ENCODE measurements around the gene NAB1.

NAB1 gene

DNA sequence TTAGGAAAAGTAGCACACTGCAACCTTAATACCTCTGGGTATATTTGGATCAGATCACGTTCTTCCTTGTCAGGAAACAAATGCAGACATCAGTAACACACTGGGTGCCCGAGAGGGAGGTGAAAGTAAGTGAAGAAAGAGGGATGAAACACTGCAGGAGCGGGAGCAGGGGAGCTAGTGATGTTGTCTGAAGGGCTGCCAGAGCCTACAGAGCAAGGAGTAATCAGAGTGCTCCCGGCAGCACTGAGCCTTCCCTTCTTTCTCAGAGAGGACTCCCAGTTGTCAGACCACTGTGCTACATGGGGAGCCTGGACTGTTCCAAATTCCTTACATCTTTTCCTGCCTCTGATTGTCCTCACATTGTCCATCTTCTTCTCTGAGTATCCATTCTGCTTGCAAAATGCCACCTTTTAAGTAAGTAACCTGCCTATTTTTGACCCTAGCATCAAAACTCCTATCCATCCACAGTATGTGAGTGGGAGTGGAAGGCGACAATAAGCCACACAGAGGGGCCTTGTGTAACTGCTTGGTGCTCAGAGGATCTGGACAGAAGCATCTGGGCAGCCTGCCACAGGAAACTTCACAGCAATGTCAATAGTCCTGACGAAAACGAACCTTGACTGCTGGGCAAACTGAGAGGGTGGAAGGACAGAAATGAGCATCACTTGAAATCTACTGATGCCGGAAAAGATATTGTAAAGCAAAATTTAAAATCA is 10.8 kb upstream of the NAB1 start:
- DNase-seq (ENCODE audit: low read depth) = no peak

DNA sequence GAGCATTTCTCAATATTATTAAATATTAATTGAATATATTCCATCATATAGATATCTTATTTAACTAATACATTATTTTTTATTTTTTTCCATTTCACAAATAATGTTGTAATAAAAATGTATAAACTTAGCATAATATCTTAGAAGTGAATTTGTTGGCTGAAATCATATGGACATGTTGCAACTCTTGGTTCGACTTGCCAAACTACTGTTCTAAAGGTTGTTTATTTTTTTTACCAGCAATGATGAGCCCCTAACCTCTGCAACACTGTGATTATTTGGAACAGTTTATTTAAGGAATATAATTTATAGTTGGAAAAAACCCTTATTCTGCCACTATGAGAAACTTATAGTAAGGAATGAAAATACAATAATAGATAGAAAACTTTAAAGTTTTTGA is 8.8 kb upstream of the NAB1 start:
- no peak for DNase-seq (ENCODE audit: low read depth)

- no peak for DNase-seq (ENCODE audit: low read depth)
Observed at GRCh38 chr2:190641469-190641868, 7.4 kb upstream of the NAB1 start.

DNA sequence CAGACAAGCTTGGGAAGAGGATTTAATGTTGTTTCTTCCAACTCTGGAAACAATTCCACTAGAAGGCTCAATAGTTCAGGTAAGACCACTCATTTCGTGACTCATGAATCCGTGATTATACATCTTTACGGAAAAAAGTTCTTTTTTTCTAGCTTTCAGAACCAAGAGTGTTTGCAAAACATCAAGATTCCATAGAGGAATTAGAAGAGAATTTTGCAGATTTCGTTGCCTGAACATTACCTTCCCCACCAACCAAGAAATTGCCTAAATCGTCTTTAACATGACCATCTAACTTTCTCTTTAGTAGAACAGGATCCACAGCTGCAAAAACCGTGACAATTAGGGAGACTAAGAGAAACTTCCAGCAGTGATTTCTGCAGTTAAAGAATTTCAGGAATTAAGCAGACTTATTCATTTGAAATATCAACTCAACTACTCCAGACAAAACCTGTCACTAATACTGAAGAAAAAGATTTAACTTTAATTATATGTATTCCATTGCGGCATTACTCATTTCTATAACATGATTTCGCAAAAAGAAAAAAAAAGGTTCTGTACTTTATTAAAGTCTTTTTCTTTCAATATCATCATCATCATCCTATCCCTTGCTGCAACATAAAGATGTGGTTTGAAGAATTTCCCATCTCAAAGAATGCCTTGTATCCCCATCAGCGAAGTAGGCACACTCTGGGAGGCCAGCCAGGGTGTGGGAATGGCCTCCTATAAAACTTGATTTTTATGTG is 1.9 kb upstream of the NAB1 start:
- DNase-seq (ENCODE audit: low read depth) = no peak

- DNase-seq (ENCODE audit: low read depth) = peak; percentile 80
Observed at GRCh38 chr2:190648289-190649034, 421 bp upstream of the NAB1 start.

DNA sequence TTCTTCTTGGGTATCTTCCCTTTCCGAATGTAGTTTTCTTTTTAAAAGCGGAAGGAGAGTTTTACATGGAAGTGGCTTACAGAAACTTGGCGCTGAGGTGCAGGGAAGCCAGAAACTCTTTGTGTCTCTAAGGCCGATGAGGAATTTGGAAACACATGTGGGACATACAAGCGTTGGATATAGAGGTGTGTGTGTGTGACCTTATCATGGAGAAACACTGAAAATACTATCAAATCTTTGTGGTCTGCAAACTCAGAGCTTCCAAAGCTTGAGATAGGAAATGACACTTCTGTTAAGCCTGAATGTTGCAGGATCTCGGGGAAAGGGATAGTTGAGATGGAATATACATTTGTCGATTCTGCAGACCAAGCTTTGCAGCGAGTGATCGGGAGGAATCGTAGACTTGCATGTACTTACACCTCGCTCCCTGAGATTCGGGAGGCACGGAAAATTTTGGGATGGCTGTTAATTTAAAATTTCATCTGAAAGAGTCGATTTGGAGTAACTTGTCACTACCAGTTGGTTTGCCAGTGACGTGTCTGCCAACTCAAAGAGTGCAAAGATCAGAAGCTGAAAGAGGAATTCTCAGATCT is 1.0 kb downstream of the NAB1 start:
- DNase-seq (ENCODE audit: low read depth) = no peak

DNA sequence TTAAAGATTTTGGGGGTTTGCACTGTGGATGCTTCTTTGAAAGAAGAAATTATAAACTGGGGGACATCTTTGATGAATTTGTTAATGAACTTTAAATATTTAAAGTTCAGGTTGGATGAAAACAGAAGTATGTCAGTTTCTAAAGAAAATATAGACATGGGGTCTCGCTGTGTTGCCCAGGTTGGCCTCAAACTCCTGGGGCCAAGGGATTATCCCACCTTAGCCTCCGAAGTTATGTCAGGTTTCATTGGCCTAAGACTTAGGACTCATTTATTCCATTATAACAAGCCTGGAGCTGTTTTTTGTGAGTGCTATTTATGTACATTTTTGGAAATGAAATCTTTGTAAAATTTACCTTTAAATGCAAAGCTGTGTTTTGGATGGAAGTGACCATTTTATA is 2.5 kb downstream of the NAB1 start:
- DNase-seq (ENCODE audit: low read depth) = no peak

DNA sequence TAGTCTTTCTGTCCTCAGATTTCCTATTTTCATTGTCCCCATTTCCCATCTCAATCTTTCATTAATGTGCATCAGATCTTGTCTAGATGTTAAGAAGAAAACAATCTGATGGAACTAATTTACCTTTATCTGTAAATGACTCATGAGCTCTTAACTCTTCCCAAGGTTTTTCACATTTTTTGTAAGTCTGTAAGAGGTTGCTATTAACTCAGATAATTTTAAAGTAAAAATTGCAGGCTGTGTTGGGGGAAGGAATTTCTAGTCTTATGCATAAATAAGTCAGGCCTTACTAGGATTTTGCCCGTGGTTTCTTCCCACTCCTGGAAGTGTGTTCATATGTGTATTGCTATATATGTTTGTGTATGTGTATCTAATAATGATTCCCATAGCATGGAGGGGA is 4.3 kb downstream of the NAB1 start:
- DNase-seq (ENCODE audit: low read depth) = no peak

GRCh38 chr2:190653931-190654330 is 5.0 kb downstream of the NAB1 start:
- no peak for DNase-seq (ENCODE audit: low read depth)

DNA sequence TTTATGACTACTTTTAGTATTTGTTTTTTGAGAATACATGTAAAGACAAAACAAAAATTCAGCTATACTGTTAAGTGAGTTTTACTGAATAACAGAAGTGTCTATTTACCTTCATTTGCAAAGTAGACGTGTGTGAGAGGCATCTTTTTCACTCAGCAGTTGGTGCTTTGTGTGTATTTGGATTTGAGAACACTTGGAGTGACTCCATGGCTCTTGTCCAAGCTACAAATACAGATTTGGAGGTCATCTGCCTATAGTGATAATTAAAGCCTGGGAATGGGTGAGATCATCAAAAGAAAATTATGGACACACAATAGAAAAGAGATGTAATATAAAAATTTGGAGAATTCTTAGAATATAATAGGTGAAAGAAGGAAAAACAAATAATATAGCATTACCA is 6.2 kb downstream of the NAB1 start:
- no peak for DNase-seq (ENCODE audit: low read depth)

DNA sequence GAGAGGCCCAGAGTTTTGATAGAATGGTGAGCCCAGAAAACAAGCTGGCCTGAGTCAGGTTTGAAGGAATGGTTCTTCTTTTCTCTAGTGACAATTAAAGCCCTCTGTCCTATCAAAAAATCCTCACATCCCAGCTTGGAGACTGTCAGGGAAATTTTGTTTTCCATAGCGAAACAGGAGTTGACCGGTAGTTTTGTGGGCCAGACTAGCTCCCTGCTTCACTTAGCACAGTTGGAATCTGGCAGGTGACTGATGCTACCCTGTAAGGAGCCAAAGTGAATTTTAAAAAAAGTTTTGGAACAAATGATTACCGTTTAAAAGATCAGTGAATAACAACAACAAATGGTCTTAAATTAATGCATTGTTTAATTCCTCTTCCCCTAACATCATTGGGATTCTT is 6.7 kb downstream of the NAB1 start:
- DNase-seq (ENCODE audit: low read depth) = no peak

DNA sequence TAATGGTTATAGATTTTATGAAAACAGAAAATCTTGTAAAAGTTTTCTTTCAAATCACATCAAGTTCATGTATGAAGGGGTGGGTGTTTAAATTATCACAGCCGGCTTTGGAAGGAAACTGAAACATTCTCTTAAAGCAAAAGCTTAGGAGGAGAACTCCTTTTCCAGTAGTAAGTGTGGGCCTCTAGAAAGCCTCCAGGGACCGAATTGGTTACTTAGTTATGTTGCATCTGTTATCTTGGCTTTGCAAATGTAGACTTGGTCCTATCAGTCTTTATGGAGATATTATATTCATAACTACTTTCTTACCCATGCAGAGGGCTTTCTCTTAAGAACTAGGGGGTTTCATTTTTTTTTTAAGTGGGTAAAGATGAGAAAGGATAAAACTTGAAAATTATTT is 7.4 kb downstream of the NAB1 start:
- DNase-seq (ENCODE audit: low read depth) = no peak

DNA sequence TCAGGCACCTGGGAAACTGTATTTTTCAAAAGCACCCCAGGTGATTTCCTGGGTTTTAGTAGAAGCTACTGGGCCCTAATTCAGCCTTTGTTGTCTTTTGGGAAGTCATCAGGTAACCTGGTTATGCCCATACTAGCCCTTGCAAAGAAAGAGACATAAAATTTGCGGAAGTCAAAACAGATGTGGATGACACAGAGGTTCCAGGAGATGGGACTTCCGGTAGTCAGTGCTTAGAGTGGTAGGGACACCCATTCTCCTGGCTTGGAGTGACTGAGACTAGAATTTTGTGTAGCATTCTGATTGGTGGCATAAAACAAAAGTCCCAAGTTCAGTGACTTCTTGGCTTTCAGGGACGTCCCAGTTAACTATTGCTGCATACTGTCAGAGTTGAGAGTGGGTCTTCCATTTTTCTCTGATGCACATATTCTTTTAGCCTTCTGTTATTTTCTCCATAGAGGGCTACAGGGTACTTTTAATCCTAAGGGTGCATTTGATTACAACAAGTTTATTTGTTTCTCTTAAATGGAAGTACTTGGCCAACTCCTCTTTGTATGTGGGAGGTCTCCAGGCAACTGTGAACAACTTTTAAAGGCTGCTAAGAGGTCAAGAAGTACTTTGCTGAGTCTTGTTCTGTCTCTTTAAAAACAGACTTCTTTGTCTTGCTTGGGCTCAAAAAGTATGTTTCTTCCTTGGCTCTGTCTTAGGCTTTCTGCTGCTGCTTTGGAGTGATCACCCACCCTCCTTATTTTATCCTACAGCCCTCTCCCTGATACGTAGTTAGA is 8.8 kb downstream of the NAB1 start:
- no peak for DNase-seq (ENCODE audit: low read depth)

DNA sequence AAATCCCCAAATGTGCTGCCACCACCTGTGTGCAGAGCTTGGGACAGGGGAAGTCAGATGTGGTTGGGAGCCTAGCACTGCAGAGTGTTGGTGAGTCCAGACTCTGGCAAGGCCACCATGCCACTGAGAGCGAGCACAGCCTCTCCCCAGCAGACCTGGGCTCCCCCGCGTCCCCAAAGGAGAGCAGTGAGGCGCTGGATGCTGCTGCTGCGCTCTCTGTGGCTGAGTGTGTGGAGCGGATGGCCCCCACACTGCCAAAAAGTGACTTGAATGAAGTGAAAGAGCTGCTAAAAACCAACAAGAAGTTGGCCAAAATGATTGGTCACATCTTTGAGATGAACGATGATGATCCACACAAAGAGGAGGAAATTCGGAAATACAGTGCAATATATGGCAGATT is 10.7 kb downstream of the NAB1 start:
- DNase-seq (ENCODE audit: low read depth) = no peak

GRCh38 chr2:190662754-190663153 is 13.9 kb downstream of the NAB1 start:
- DNase-seq (ENCODE audit: low read depth) = no peak

DNA sequence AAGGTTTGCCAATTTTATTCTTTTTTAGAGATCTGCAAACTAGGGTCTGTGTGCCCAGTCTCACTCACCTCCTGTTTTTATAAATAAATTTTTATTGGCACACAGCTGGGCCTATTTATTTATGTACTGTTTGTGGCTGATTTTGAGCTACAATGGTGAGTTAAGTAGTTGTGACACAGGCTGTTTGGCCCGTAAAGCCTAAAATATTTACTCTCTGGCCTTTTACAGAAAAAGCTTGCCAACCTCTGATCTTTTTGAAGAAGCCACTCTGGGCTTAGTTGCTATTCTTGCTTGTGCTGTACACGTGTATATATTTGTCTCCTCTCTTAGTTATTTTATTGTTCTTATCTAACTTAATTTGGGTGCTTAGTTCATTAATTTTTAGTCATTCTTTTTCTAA is 14.5 kb downstream of the NAB1 start:
- no peak for DNase-seq (ENCODE audit: low read depth)

DNA sequence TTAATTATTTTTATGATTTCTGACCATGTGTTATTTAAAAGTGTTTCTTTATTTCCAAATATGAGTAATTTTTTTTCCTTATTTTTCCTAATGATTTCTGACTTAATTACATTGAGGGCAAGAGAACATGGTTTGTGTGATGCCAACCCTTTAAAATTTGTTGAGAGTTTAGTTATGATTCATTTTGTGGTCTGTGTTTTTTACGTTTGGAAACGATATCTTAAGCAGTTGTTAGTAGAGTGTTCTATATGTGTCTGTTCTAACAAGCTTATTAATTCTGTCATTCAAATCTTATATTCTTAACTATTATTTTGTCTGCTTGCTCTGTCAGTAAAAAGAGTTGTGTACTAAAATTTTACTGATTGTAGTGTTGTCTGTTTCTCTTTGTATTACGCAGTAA is 15.0 kb downstream of the NAB1 start:
- DNase-seq (ENCODE audit: low read depth) = no peak

- DNase-seq (ENCODE audit: low read depth) = no peak
Observed at GRCh38 chr2:190664240-190664639, 15.4 kb downstream of the NAB1 start.

- no peak for DNase-seq (ENCODE audit: low read depth)
Observed at GRCh38 chr2:190666895-190667294, 18.0 kb downstream of the NAB1 start.

- DNase-seq (ENCODE audit: low read depth) = no peak
Observed at GRCh38 chr2:190668892-190669291, 20.0 kb downstream of the NAB1 start.

DNA sequence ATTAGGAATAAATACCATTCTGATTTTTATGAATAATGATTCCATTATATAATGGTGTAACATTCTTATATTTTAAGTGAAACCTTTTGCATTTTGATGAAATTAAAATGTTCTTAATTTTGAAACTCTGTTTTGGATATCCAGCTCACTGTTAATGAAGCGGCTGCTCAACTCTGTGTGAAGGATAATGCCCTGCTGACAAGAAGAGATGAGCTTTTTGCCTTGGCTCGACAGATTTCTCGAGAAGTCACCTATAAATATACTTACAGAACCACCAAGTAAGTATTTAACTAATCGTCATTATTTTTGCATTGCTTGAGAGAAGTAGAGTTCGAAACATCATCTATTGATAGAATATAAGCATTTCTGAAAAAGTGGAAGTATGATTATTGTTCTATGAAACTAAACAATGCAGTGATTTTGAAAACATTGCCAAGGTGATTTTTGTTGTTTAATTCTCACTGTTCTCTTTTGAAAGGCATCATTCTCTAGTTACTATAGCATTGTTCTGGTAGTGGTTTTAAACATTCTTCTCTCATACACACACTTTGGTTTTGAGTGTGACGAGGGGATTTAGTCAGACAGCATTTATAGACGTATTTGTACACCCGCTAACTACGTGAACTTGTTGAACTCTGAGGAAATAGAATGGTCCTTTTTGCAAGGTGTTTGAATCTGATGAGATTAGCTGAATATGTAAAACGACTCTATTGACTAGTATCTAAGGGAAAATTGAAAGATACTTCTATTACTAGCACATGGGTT is 21.5 kb downstream of the NAB1 start:
- DNase-seq (ENCODE audit: low read depth) = no peak

Data from stimulated activated CD8-positive, alpha-beta memory T cell treated with anti-CD3 and anti-CD28 coated beads, Interleukin-15, amount 100 ng/mL, for 1 hour (primary cell).